ENCODE measurements around the gene RALGAPB. TPM values are rescaled to one million over a fixed set of nuclear protein-coding genes. Genes with fewer than 3 reads are reported as not detected.

RALGAPB gene
- total RNA-seq, 1 experiment from 2014 or later: 24.0 TPM

DNA sequence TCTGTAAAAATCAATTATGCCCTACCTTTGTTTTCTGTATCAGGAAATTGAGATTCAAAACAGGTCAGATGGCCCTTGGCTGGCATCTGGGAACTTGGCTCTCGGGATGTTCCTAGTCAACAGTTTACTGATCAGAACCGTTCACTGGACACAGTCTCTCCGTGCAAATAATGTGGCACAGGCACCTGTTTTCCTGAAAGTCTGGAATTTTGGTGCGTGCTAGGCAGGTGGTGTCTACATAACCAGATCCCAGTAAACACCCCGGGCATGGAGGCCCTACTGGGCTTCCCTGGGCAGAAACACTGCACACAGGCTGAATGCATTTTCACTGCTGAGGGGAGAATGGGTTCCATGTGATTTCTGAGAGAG lies 45.0 kb upstream of the RALGAPB start:
- no peak overlapping the region for H3K4me2 ChIP-seq (ENCODE audit: low read length)
- ATAC-seq: no peak
- H3K36me3 ChIP-seq (ENCODE audit: control insufficient read depth in 1 of 2, insufficient read depth in 2 of 2, low read length in 2 of 2): peaks cover 87 to 90% of the 10 kb centered on the region in 2 experiments

DNA sequence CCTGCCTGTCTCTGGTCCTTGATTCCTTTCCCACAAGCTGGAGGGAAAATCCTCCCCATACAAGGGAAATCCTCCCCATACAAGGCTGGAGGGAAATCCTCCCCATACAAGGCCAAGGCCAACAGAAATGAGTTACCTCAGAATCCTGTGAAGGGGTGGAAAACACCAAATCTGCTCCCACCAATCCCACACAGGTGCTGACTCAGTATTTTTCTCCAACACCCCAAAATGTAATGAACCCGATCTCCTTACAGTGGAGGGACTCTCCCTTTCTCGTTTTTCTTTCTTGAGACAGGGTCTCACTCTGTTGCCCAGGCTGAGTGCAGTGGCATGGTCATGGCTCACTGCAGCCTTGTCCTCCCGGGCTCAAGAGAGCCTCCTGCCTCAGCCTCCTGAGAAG lies 43.8 kb upstream of the RALGAPB start:
- H3K27me3 ChIP-seq (ENCODE audit: insufficient read depth, low read length): no peaks in the 10 kb centered on the region
- DNase-seq (ENCODE audit: low read depth, low spot score) (no peak), ATAC-seq (no peak)
- no peaks in the 10 kb centered on the region for H3K9me3 ChIP-seq (ENCODE audit: control insufficient read depth in 1 of 2, insufficient read depth in 1 of 2, low read depth in 1 of 2, low read length in 2 of 2)
- peaks cover 100% of the 10 kb centered on the region for H3K79me2 ChIP-seq (ENCODE audit: insufficient read depth, low read length)
- CTCF ChIA-PET: no interaction called here
- no peak for TF ChIP-seq CBX3 (IDR thresholded peaks at IDR 0.05; ENCODE audit: low read depth)
- TF ChIP-seq, protein P1, sequence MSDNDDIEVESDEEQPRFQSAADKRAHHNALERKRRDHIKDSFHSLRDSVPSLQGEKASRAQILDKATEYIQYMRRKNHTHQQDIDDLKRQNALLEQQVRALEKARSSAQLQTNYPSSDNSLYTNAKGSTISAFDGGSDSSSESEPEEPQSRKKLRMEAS (IDR thresholded peaks at IDR 0.05): no peak
- TF ChIP-seq, protein P2, sequence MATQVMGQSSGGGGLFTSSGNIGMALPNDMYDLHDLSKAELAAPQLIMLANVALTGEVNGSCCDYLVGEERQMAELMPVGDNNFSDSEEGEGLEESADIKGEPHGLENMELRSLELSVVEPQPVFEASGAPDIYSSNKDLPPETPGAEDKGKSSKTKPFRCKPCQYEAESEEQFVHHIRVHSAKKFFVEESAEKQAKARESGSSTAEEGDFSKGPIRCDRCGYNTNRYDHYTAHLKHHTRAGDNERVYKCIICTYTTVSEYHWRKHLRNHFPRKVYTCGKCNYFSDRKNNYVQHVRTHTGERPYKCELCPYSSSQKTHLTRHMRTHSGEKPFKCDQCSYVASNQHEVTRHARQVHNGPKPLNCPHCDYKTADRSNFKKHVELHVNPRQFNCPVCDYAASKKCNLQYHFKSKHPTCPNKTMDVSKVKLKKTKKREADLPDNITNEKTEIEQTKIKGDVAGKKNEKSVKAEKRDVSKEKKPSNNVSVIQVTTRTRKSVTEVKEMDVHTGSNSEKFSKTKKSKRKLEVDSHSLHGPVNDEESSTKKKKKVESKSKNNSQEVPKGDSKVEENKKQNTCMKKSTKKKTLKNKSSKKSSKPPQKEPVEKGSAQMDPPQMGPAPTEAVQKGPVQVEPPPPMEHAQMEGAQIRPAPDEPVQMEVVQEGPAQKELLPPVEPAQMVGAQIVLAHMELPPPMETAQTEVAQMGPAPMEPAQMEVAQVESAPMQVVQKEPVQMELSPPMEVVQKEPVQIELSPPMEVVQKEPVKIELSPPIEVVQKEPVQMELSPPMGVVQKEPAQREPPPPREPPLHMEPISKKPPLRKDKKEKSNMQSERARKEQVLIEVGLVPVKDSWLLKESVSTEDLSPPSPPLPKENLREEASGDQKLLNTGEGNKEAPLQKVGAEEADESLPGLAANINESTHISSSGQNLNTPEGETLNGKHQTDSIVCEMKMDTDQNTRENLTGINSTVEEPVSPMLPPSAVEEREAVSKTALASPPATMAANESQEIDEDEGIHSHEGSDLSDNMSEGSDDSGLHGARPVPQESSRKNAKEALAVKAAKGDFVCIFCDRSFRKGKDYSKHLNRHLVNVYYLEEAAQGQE (IDR thresholded peaks at IDR 0.05; ENCODE audit: low read depth): no peak
- no peak for TF ChIP-seq ELF1 (IDR thresholded peaks at IDR 0.05; ENCODE audit: borderline replicate concordance, low read depth)
- no peak for TF ChIP-seq ZFX (IDR thresholded peaks at IDR 0.05)
- TF ChIP-seq SIN3A (IDR thresholded peaks at IDR 0.05; ENCODE audit: low read depth): no peak
- TF ChIP-seq JUND (IDR thresholded peaks at IDR 0.05): no peak
- TF ChIP-seq CEBPB (IDR thresholded peaks at IDR 0.05; ENCODE audit: low read depth): no peak
- no peak for TF ChIP-seq EGR1 (IDR thresholded peaks at IDR 0.05; ENCODE audit: low read depth)
- intact Hi-C loops (cut with micrococcal nuclease): no loop called here
- H3K9me2 ChIP-seq (ENCODE audit: insufficient read depth): no peaks in the 10 kb centered on the region
- no peak overlapping the region for H3K4me3 ChIP-seq (replicated peaks in 1 of 2; ENCODE audit: low read depth in 1 of 2, low read length in 2 of 2)
- no peak overlapping the region for H3K4me2 ChIP-seq (ENCODE audit: low read length)
- no peak overlapping the region for H2AFZ ChIP-seq (ENCODE audit: low read depth, low read length, poor library complexity, severe bottlenecking)
- peaks cover 4 to 6% of the 10 kb centered on the region in 2 experiments for H3K4me1 ChIP-seq (ENCODE audit: control insufficient read depth in 1 of 2, insufficient read depth in 2 of 2, low read length in 2 of 2)
- RAD21 ChIA-PET (ENCODE audit: low non-redundant PET in 1 of 2, low total read pairs in 2 of 2, uncharacterized antibody in 2 of 2, unreplicated experiment in 2 of 2): no interaction called here
- H4K20me1 ChIP-seq (ENCODE audit: insufficient read depth): peaks cover 77% of the 10 kb centered on the region; the same call in 1 of the 2 replicates
- H3K36me3 ChIP-seq (ENCODE audit: control insufficient read depth in 1 of 2, insufficient read depth in 2 of 2, low read length in 2 of 2): peaks cover 88 to 92% of the 10 kb centered on the region in 2 experiments
- no peak overlapping the region for H3K27ac ChIP-seq (ENCODE audit: low read depth, low read length)
- POLR2A ChIA-PET: no interaction called here
- H3K9ac ChIP-seq (ENCODE audit: low read length): no peak overlapping the region
- no TSS peak for BruUV-seq (replicated peaks)

More for the DNA sequence above, 45.0 kb upstream of the RALGAPB start:
- POLR2A ChIA-PET: no interaction called here
- no peak overlapping the region for H3K4me3 ChIP-seq (replicated peaks in 1 of 2; ENCODE audit: low read depth in 1 of 2, low read length in 2 of 2)
- intact Hi-C loops (cut with micrococcal nuclease): no loop called here
- RAD21 ChIA-PET (ENCODE audit: low non-redundant PET in 1 of 2, low total read pairs in 2 of 2, uncharacterized antibody in 2 of 2, unreplicated experiment in 2 of 2): no interaction called here
- no peak for DNase-seq (ENCODE audit: low read depth, low spot score)
- no peaks in the 10 kb centered on the region for H3K9me2 ChIP-seq (ENCODE audit: insufficient read depth)
- H3K9me3 ChIP-seq (ENCODE audit: control insufficient read depth in 1 of 2, insufficient read depth in 1 of 2, low read depth in 1 of 2, low read length in 2 of 2): no peaks in the 10 kb centered on the region
- TF ChIP-seq ZFX (IDR thresholded peaks at IDR 0.05): no peak
- TF ChIP-seq TCF7L2 (IDR thresholded peaks at IDR 0.05; ENCODE audit: borderline replicate concordance, extremely low read depth, insufficient read depth, insufficient read length): no peak
- TF ChIP-seq EZH2 (IDR thresholded peaks at IDR 0.05): no peak
- TF ChIP-seq POLR2AphosphoS5 (IDR thresholded peaks at IDR 0.05; ENCODE audit: low read depth, low read length): no peak
- TF ChIP-seq CEBPB (IDR thresholded peaks at IDR 0.05; ENCODE audit: low read depth): no peak
- no peak for TF ChIP-seq RAD21 (IDR thresholded peaks at IDR 0.05; ENCODE audit: low read depth)
- CTCF ChIA-PET: no interaction called here
- no peak overlapping the region for H2AFZ ChIP-seq (ENCODE audit: low read depth, low read length, poor library complexity, severe bottlenecking)
- no peak overlapping the region for H3K27ac ChIP-seq (ENCODE audit: low read depth, low read length)
- H4K20me1 ChIP-seq (ENCODE audit: insufficient read depth): peaks cover 74% of the 10 kb centered on the region; the same call in 1 of the 2 replicates
- no peak overlapping the region for H3K9ac ChIP-seq (ENCODE audit: low read length)
- no peaks in the 10 kb centered on the region for H3K27me3 ChIP-seq (ENCODE audit: insufficient read depth, low read length)
- BruUV-seq (replicated peaks): no TSS peak
- no peaks in the 10 kb centered on the region for H3K4me1 ChIP-seq (ENCODE audit: control insufficient read depth in 1 of 2, insufficient read depth in 2 of 2, low read length in 2 of 2)
- peaks cover 100% of the 10 kb centered on the region for H3K79me2 ChIP-seq (ENCODE audit: insufficient read depth, low read length)

All from HCT116 (cell line).